NCI-H1092 treated with DMSO at 0.1 percent for 48 hours (cell line): ENCODE data around the gene NFIA.
A peak's percentile ranks its signal among the peaks of the same experiment; 100 is the strongest.

ENCODE experiments used
- DNase-seq: peaks from one replicate; lab custom pipeline; 2025; lab: John Stamatoyannopoulos, UW

The NFIA gene

DNA sequence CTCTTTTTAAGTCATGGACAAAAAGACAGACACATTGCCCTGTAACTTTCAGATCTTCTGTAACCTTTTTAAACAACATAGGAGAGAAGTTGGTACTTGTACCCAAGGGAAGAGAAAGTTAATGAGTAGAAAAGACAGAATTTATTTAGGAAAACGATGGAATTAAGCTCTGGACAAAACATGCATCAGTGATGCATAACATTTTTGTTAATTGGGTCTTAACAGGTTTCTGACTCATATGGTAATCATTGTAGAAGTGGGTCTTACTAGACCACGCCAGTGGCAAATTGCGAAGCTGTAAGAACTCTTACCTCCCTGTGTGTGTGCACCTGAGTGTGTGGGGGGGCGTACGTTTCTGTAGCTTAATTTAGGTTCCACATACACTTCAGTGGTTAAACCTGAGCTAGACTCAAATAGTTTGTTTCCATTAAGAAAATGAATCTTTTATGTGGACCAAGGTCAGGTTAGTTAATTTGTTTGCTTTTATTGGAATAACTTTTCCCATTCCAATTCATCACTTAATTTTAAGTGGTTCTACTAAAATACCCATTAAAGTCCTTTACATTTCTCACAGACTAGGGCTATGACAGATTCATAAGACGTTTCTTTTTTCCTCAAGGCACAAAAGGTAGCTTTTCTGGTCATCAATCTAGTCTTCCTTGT lies 48.1 kb downstream of the NFIA start:
- DNase-seq = no peak

DNA sequence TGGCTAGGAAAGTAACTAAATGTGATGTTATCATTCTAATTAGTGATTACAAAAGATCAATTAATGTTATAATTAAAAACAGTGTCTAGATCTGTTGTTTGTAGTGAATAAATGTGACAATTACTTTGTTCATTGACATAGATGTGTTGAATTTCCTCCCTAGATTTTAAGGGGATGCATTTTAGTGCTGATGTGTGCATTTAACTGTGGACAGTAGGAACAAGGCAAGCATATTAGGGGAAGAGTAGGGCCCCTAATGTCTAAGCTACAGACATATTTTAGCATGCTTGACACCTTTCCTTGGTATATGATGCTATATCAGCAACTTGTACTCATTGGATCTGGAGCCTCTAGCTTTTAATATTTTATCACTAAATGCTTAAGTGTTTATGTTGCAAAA lies 48.9 kb downstream of the NFIA start:
- no peak for DNase-seq

DNA sequence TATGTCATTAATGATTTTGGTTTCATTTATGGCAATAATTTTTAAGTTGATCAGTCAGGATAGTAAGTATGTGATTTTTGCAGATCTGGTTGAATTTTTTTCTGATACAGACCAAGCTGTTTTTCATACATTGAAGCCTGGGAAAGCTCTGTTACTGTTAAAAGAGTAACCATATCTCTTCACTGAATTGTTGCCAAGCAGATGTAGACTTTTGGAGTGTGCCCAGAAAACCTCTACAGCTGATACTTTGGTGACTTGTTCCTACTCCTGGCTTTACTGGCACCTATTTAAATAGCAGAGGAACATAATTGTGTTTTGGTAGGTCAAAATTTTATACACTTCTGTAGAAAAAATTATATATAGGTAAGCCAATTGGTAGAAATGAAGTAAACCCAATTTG lies 49.4 kb downstream of the NFIA start:
- peak; percentile 61 for DNase-seq

DNA sequence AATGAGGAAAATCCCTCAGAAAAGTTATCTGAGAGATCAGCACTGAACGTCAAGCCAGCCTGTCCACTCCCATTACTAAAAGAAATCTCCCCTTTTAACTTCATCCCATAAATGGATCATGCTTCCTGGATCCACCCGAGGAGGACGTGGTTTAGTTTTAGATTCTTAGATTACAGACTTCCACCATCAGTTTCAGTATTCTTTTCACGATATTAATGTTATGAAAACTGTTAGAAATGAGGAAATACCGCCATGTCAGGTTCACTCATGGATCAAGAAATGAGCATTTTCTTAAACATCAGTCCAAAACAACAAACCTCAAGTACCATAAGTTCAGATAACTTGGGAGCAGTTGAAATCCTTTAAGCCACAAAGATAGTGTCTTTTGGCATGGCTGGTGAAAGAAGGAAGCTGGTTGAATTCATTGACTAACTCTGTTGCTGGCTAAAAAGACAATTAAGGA lies 49.8 kb downstream of the NFIA start:
- DNase-seq = no peak

DNA sequence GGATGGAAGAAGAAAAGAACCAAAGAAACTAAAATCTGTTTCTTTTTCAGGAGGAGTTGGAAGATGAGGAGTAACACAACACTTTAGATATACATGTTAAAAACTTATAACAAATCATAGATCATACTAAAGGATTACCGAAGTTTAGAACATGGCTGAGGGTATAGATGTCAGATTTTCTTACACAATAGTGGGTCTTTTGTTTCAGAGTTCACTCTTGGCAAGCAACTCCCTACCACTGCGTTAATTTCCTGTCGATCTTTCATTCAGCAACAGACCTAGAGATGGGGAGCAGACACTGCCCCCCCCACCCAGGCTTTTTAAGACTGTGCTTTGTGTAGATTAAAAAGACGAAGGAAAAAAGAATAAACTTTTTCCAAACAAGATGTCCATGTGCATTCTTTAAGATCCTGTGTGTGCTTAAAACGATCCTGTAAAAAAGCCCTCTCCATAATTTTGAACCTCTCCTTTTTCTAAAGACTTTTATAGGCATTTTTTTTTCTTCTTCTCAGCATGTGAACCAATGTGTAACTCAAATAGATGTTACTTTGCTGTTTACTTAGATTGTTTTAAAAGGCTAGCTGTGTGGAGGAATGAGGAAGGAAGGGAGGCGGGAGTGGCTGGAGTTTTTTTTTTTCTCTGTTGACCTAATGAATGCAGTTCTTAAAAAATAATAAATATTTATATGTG lies 50.4 kb downstream of the NFIA start:
- no peak for DNase-seq

- DNase-seq = no peak
Measured at GRCh38 chr1:61133335-61134019, 51.1 kb downstream of the NFIA start.

GRCh38 chr1:61135291-61135690 lies 52.9 kb downstream of the NFIA start:
- DNase-seq = no peak

DNA sequence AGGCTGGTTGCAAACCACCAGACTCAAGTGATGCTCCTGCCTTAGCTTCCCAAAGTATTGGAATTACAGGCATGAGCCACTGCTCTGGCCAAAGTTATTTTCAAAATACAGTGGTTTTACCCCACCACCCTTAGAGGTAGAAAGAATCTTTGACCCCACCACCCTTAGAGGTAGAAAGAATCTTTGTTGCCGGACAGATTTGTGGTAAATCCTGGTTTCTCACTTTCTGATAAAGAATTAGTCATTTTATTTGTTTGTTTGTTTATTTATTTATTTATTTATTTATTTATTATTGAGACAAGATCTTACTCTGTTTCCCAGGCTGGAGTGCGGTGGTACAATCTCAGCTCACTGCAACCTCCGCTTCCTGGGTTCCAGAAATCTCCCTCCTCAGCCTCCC lies 55.9 kb downstream of the NFIA start:
- no peak for DNase-seq

DNA sequence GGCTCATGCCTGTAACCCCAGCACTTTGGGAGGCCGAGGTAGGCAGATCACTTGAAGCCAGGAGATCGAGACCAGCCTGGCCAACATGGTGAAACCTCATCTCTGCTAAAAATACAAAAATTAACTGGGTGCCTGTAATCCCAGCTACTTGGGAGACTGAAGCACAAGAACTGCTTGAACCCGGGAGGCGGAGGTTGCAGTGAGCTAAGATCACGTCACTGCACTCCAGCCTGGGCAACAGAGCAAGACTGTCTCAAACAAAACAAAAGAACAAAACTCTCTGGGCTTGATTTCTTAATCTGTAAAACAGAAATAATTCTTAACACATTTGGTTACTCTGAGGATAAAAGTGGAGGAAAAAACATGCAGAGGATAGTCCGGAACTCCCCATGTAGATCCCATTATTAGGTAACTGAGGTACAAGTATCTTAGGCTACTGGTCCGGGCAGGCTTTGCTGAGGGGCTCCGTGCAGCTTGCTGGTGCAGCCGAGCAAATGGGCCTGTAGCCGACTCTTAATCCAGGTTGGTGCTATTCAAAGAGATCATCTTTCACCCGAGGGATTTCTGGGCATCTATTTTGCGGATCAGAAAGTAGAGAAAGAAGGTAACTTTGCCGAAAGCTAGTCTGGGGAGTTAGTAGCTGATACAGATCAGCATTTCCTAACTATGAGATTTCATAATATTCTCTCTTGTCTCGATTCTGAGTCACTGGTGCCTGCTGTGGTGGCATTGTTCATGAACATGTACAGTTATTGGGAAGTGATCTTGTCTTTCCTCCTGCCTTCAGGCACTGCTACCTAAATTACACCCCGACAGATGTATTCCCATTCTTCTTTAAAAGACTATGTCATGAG lies 56.8 kb downstream of the NFIA start:
- DNase-seq = peak; percentile 56

DNA sequence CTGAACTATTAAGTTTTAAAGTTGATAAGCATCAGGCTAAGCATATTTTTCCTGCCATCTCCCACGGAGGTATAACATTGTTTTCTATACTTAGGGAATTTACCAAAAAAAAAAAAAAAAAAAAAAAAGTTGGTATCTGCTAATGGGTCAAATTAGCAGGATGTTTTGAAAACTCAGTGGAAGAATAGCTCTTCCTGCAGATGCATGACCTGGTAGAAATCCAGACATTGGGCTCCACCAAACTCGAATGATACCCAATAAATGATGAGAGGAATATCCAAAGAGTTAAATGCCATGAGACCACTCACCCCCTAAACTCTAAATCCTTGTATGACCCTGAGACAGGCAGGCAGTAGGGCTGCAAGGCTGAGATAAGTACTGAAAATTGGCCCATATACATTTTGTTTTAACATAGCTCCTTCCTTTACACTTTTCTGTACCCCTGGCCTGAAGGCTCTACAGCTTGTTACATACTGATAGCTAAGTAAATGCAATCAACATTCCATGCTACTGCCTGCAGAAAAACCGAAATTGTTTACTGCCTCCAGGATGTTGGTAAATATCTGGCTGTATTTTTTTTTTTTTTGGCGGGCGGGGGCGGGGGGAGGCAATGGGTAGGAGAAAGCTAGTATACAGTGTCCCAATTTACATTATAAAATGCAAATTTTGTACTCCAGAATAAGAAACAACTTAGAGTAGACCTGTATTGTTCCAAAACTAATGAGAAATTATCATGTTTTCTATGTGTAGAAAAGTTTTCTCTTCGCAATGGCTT lies 57.6 kb downstream of the NFIA start:
- no peak for DNase-seq

DNA sequence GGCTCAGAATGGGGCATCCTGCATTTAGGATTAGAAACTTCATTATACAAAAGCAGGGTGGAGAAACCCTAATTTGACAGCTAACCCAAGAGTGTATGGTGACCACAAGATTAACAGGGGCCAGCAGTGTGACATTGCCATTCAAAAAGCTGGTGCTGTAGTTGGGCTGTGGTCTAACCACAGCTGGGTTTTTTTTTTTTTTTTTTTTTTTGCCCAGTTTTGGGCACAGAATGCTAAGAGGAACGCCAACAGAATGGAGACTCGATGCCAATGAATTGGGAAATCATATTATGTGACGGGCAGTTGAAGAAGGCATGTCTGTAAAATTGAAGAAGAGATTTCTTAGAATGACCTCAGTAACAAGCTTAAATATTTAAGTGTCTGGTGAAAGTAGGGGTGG lies 58.4 kb downstream of the NFIA start:
- DNase-seq = no peak

GRCh38 chr1:61141288-61142042 lies 59.1 kb downstream of the NFIA start:
- DNase-seq = peak; percentile 73

DNA sequence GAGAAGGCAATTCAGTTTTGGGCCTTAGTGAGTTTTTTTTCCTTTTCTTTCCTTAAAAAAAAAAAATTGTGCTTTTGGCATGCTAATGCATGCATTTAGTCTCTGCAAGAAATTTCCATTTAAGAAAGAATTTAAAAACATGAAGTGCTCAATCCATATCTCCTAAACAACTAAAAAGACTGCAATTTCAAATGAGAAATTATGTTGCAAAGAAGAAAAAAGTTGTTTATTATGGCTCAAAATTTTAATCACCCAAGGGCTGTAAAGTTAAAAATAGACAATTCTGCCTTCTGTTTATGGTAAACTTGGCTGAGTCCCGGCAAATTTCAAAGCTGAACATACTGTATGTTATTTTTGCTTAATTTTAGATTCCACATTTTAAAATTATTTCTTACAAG lies 59.7 kb downstream of the NFIA start:
- DNase-seq = no peak

DNA sequence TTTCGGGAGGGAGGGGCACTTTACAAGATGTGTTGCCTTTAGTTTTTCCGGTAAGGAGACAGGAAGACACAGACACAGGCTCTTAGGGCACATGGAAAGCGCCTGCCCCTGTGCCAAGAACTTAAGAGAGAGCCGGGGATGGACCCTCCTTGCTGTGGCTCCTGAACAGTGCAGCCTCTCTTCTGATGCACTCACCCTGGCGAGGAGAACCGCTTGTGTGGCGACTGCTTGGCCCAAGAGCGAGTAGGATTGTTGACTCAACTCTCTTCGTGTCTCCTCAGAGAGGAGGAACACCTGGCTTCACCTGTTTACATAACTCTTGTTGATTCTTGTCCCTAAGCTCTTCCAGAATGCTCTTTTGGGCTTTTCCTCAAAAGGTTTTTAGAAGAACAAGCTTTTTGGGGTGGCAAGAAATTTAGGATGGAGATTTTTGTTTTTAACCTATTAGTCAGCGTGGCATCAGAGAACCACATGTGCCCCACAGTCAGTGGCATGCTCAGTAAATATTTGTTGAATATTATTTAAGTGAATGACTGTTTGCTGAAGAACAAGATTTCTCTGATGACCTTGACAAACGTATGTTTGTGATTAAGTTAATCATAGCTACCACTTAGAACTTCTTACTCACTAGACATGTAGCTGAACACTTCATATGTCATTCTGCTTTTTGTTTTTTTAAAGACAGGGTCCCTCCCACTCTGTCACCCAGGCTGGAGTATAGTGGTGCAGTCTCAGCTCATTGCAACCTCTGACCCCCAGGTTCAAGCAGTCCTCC lies 60.6 kb downstream of the NFIA start:
- peak; percentile 69 for DNase-seq

- no peak for DNase-seq
Measured at GRCh38 chr1:61143821-61144424, 61.6 kb downstream of the NFIA start.

GRCh38 chr1:61149010-61149860 lies 66.9 kb downstream of the NFIA start:
- DNase-seq = no peak

DNA sequence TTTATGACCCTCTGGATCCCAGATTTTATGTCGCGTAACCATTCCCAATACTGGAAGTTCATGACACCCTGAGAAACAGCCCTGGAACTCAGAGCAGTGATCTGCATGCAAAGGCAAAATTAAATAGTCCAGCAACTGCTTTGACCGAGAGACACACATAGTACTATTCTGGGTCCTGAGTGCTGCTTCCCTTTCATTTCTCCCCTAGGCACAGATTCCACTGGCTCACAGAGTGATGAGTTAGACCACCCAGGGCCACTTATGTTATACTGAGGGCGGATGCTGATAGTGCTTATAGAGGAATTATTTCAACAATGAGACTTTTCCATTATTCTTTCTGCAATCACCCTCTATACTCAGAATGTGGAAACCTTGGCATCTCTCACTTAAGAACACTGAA lies 69.2 kb downstream of the NFIA start:
- DNase-seq = no peak

GRCh38 chr1:61152066-61152465 lies 69.7 kb downstream of the NFIA start:
- DNase-seq = no peak
